Ecto neural progenitor cell (in vitro differentiated cells): ENCODE measurements around the gene CTDSPL2.
"Not testable (repeated sequence)": the region's sequence is repeated elsewhere in the genome, so short reads cannot be mapped to it uniquely, and the experiment has no call there.

Experiments
- DNase-seq: peaks from one replicate; pipeline ENCODE4 v3.0.0-alpha.2; 2018; ENCODE audit warnings: low spot score

CTDSPL2 gene

GRCh38 chr15:44485880-44486279 lies 58.5 kb downstream of the CTDSPL2 start:
- DNase-seq = no peak

GRCh38 chr15:44489464-44489863 lies 62.0 kb downstream of the CTDSPL2 start:
- DNase-seq = no peak

- DNase-seq = no peak
Observed at GRCh38 chr15:44490622-44491021, 63.2 kb downstream of the CTDSPL2 start.

GRCh38 chr15:44492040-44492439 lies 64.6 kb downstream of the CTDSPL2 start:
- DNase-seq = no peak

GRCh38 chr15:44492672-44493071 lies 65.2 kb downstream of the CTDSPL2 start:
- DNase-seq = no peak

- DNase-seq = no peak
Observed at GRCh38 chr15:44495562-44495961, 68.1 kb downstream of the CTDSPL2 start.

GRCh38 chr15:44500555-44500954 lies 73.1 kb downstream of the CTDSPL2 start:
- no peak for DNase-seq

GRCh38 chr15:44501768-44502366 lies 74.4 kb downstream of the CTDSPL2 start:
- no peak for DNase-seq

GRCh38 chr15:44516436-44516835 lies 89.0 kb downstream of the CTDSPL2 start:
- no peak for DNase-seq

GRCh38 chr15:44519537-44519936 lies 92.1 kb downstream of the CTDSPL2 start:
- DNase-seq = no peak

GRCh38 chr15:44525018-44525417 lies 97.6 kb downstream of the CTDSPL2 start:
- no peak for DNase-seq

GRCh38 chr15:44527241-44527640 lies 99.8 kb downstream of the CTDSPL2 start:
- no peak for DNase-seq

- no peak for DNase-seq
Observed at GRCh38 chr15:44529864-44530604, 102.6 kb downstream of the CTDSPL2 start.

GRCh38 chr15:44530653-44531052 lies 103.2 kb downstream of the CTDSPL2 start:
- no peak for DNase-seq

GRCh38 chr15:44532275-44532674 lies 104.8 kb downstream of the CTDSPL2 start:
- DNase-seq = not testable (repeated sequence)

GRCh38 chr15:44532689-44533088 lies 105.3 kb downstream of the CTDSPL2 start:
- DNase-seq = no peak

- no peak for DNase-seq
Observed at GRCh38 chr15:44535092-44535491, 107.7 kb downstream of the CTDSPL2 start.

- DNase-seq = peak; percentile 53
Observed at GRCh38 chr15:44535523-44536301, 108.3 kb downstream of the CTDSPL2 start.

GRCh38 chr15:44536302-44536961 lies 109.0 kb downstream of the CTDSPL2 start:
- peak; percentile 95 for DNase-seq

- DNase-seq = peak; percentile 67
Observed at GRCh38 chr15:44536962-44537734, 109.7 kb downstream of the CTDSPL2 start, which contains the start of gene EIF3J. EIF3J (plus strand) TSS chr15:44537147; CDS start chr15:44537195, 48 bp downstream.

GRCh38 chr15:44537735-44538240 lies 110.4 kb downstream of the CTDSPL2 start:
- DNase-seq = no peak
